ENCODE results near the gene IL17RC.
"Not testable (repeated sequence)": the region's sequence is repeated elsewhere in the genome, so short reads cannot be mapped to it uniquely, and the experiment has no call there.

The IL17RC gene

GRCh38 chr3:9916734-9917680, at the start of gene IL17RC:
IL17RC (plus strand) TSS chr3:9917098; CDS start chr3:9917316, 218 bp downstream.
- DNase-seq (ENCODE audit: low spot score), result no peak

GRCh38 chr3:9867106-9867505, 49.8 kb upstream of the IL17RC start:
- no peak for DNase-seq (ENCODE audit: low spot score)

- no peak for DNase-seq (ENCODE audit: low spot score)
These were observed 46.9 kb upstream of the IL17RC start for GRCh38 chr3:9869955-9870354.

- DNase-seq (ENCODE audit: low spot score), result no peak
These were observed 45.9 kb upstream of the IL17RC start for GRCh38 chr3:9870978-9871377.

- DNase-seq (ENCODE audit: low spot score), result not testable (repeated sequence)
These were observed 44.8 kb upstream of the IL17RC start for GRCh38 chr3:9872067-9872466.

GRCh38 chr3:9875448-9875847, 41.5 kb upstream of the IL17RC start:
- DNase-seq (ENCODE audit: low spot score), result no peak

GRCh38 chr3:9876255-9876654, 40.6 kb upstream of the IL17RC start:
- not testable (repeated sequence) for DNase-seq (ENCODE audit: low spot score)

- no peak for DNase-seq (ENCODE audit: low spot score)
These were observed 39.9 kb upstream of the IL17RC start for GRCh38 chr3:9876991-9877390.

- DNase-seq (ENCODE audit: low spot score), result no peak
These were observed 38.2 kb upstream of the IL17RC start for GRCh38 chr3:9878700-9879099.

- no peak for DNase-seq (ENCODE audit: low spot score)
These were observed 36.9 kb upstream of the IL17RC start, which contains the start of gene CIDEC for GRCh38 chr3:9879830-9880549. CIDEC (minus strand) TSS chr3:9880253; CDS start chr3:9878486, 1,767 bp downstream.

- no peak for DNase-seq (ENCODE audit: low spot score)
These were observed 35.5 kb upstream of the IL17RC start for GRCh38 chr3:9881441-9881840.

- DNase-seq (ENCODE audit: low spot score), result no peak
These were observed 33.0 kb upstream of the IL17RC start for GRCh38 chr3:9883706-9884554.

- no peak for DNase-seq (ENCODE audit: low spot score)
These were observed 32.2 kb upstream of the IL17RC start for GRCh38 chr3:9884555-9885165.

GRCh38 chr3:9886328-9886727, 30.6 kb upstream of the IL17RC start:
- DNase-seq (ENCODE audit: low spot score), result no peak

GRCh38 chr3:9887480-9887879, 29.4 kb upstream of the IL17RC start:
- DNase-seq (ENCODE audit: low spot score), result no peak

- DNase-seq (ENCODE audit: low spot score), result no peak
These were observed 28.4 kb upstream of the IL17RC start for GRCh38 chr3:9888540-9888939.

- no peak for DNase-seq (ENCODE audit: low spot score)
These were observed 27.5 kb upstream of the IL17RC start for GRCh38 chr3:9889405-9889804.

- peak; percentile 89 for DNase-seq (ENCODE audit: low spot score)
These were observed 26.4 kb upstream of the IL17RC start, which contains the start of gene JAGN1 for GRCh38 chr3:9890249-9891071. JAGN1 (plus strand) TSS chr3:9890610; CDS start chr3:9890723, 113 bp downstream.

- DNase-seq (ENCODE audit: low spot score), result no peak
These were observed 25.8 kb upstream of the IL17RC start for GRCh38 chr3:9891072-9891622.

GRCh38 chr3:9893739-9894138, 23.2 kb upstream of the IL17RC start:
- DNase-seq (ENCODE audit: low spot score), result no peak
